ENCODE measurements around the gene RBP5. TPM values are rescaled to one million over a fixed set of nuclear protein-coding genes. Genes with fewer than 3 reads are reported as not detected.

The RBP5 gene
- total RNA-seq, 1 donor from 2014 or later: 1.1 TPM

GRCh38 chr12:7116916-7117315, 11.8 kb downstream of the RBP5 start:
- ATAC-seq (no peak), DNase-seq (no peak)
- intact Hi-C loops (cut with DNase I): no loop called here

GRCh38 chr12:7116196-7116595, 12.5 kb downstream of the RBP5 start:
- no peak overlapping the region for H3K4me3 ChIP-seq
- TF ChIP-seq CTCF (IDR thresholded peaks at IDR 0.05): no peak
- ATAC-seq: no peak
- no peak for DNase-seq
- peaks cover 10% of the 10 kb centered on the region for H3K4me1 ChIP-seq
- H3K27ac ChIP-seq: no peak overlapping the region
- H3K27me3 ChIP-seq (ENCODE audit: low read depth): no peaks in the 10 kb centered on the region
- intact Hi-C loops (cut with DNase I): no loop called here
- no peaks in the 10 kb centered on the region for H3K9me3 ChIP-seq
- H3K36me3 ChIP-seq: peaks cover 20% of the 10 kb centered on the region

More at GRCh38 chr12:7116916-7117315, 11.8 kb downstream of the RBP5 start:
- H3K4me3 ChIP-seq: no peak overlapping the region
- peaks cover 20% of the 10 kb centered on the region for H3K36me3 ChIP-seq
- H3K27ac ChIP-seq: no peak overlapping the region
- H3K9me3 ChIP-seq: no peaks in the 10 kb centered on the region
- TF ChIP-seq CTCF (IDR thresholded peaks at IDR 0.05): no peak
- H3K4me1 ChIP-seq: peaks cover 10% of the 10 kb centered on the region
- H3K27me3 ChIP-seq (ENCODE audit: low read depth): no peaks in the 10 kb centered on the region

GRCh38 chr12:7114851-7115250, 13.8 kb downstream of the RBP5 start:
- no peak for ATAC-seq

GRCh38 chr12:7114008-7114407, 14.7 kb downstream of the RBP5 start:
- H3K9me3 ChIP-seq: no peaks in the 10 kb centered on the region
- H3K4me1 ChIP-seq: peaks cover 19% of the 10 kb centered on the region
- ATAC-seq (no peak), DNase-seq (no peak)
- H3K4me3 ChIP-seq: no peak overlapping the region
- H3K27ac ChIP-seq: no peak overlapping the region
- no peak for TF ChIP-seq CTCF (IDR thresholded peaks at IDR 0.05)
- H3K27me3 ChIP-seq (ENCODE audit: low read depth): no peaks in the 10 kb centered on the region
- peaks cover 20% of the 10 kb centered on the region for H3K36me3 ChIP-seq
- intact Hi-C loops (cut with DNase I): no loop called here

More at GRCh38 chr12:7114851-7115250, 13.8 kb downstream of the RBP5 start:
- intact Hi-C loops (cut with DNase I): no loop called here
- Histone ChIP-seq H3K4me3 (no peak overlapping the region), H3K36me3 (peaks cover 20% of the 10 kb centered on the region), H3K27me3 (ENCODE audit: low read depth) (no peaks in the 10 kb centered on the region), H3K9me3 (no peaks in the 10 kb centered on the region), H3K4me1 (peaks cover 12% of the 10 kb centered on the region), H3K27ac (no peak overlapping the region)
- no peak for DNase-seq
- no peak for TF ChIP-seq CTCF (IDR thresholded peaks at IDR 0.05)

GRCh38 chr12:7113389-7113871, 15.3 kb downstream of the RBP5 start:
- intact Hi-C loops (cut with DNase I): no loop called here

More at GRCh38 chr12:7113389-7113871, 15.3 kb downstream of the RBP5 start:
- Histone ChIP-seq H3K36me3 (peaks cover 20% of the 10 kb centered on the region), H3K27ac (no peak overlapping the region), H3K4me3 (no peak overlapping the region), H3K4me1 (peaks cover 19% of the 10 kb centered on the region), H3K27me3 (ENCODE audit: low read depth) (no peaks in the 10 kb centered on the region), H3K9me3 (no peaks in the 10 kb centered on the region)
- DNase-seq: no peak
- TF ChIP-seq CTCF (IDR thresholded peaks at IDR 0.05): peak; percentile 93
- peak in 1 of 2 donors; percentile 38 for ATAC-seq
